Right lobe of liver (tissue), 6 donors: ENCODE data around the gene NPHP3. TPM values are rescaled to one million over a fixed set of nuclear protein-coding genes. Genes with fewer than 3 reads are reported as not detected.
A peak's percentile ranks its signal among the peaks of the same experiment; 100 is the strongest.

Experiments
- ATAC-seq, 4 donors: fragments of 200-7000 bp; cut with Tn5 transposase; one replicate each; pipeline ENCODE4 v1.9.1; 2020; ENCODE audit warnings: mild to moderate bottlenecking in 4 of 4, moderate library complexity in 4 of 4
- DNase-seq, 3 donors: peaks; one replicate each; pipeline ENCODE4 v3.0.0-alpha.2; 2020
- H3K27ac ChIP-seq, 3 donors: fragments of 200-600 bp; one replicate each; pipeline ENCODE4 v1.8.0; 2022
- H3K27me3 ChIP-seq, 2 donors: fragments of 200-600 bp; one replicate each; pipeline ENCODE4 v1.8.0; 2022
- H3K36me3 ChIP-seq, 4 donors: fragments of 200-600 bp; sonication (generic) in 1 of 4; one replicate each; pipeline versions ENCODE4 v1.5.1 to v1.8.0; 2017 to 2022; ENCODE audit warnings: control low read depth in 1 of 4
- H3K4me1 ChIP-seq, 4 donors: fragments of 200-600 bp; sonication (generic) in 1 of 4; one replicate each; pipeline versions ENCODE4 v1.5.1 to v1.8.0; 2017 to 2022; ENCODE audit warnings: control low read depth in 1 of 4
- H3K4me3 ChIP-seq, 3 donors: fragments of 200-600 bp; one replicate each; pipeline ENCODE4 v1.8.0; 2022
- H3K9me3 ChIP-seq, 4 donors: fragments of 200-600 bp; sonication (generic) in 1 of 4; one replicate each; pipeline versions ENCODE4 v1.5.1 to v1.8.0; 2017 to 2022; ENCODE audit warnings: control low read depth in 1 of 4
- CTCF ChIP-seq, 4 donors: fragments of 200-600 bp in 3 of 4; fragments of 450-650 bp in 1 of 4; IDR thresholded peaks; one replicate each; pipeline versions ENCODE4 v1.5.1 to v1.8.0; 2016 to 2022; ENCODE audit warnings: antibody characterized with exemption in 4 of 4, mild to moderate bottlenecking in 2 of 4
- POLR2A ChIP-seq: fragments of 450-650 bp; IDR thresholded peaks from one replicate; pipeline ENCODE4 v1.6.1; 2017; ENCODE audit warnings: antibody characterized with exemption, mild to moderate bottlenecking
- WGBS: methylation state at CpG from one replicate; pipeline ENCODE4 v1.1.6; 2018; ENCODE audit warnings: low coverage, low lambda C conversion rate; ENCODE audit not compliant: insufficient coverage; ENCODE audit errors: missing lambda C conversion rate; 5-methylcytosine and 5-hydroxymethylcytosine counted together
- intact Hi-C, 2 donors: fragments of 100-400 bp; cut with DNase I; formaldehyde crosslinking; loops; one replicate each; pipeline versions ENCODE4 v1.11.2 to v1.14.1; 2022
- total RNA-seq, 6 experiments: library from RNA; depleted of rRNA in 2 of 6; stranded (reverse); fragments of >200 nt in 2 of 6; fragmentation: NEBNext Ultra II Directional in 3 of 6; extraction: Animal tissue kit (Norgen Biotek cat#: 25700) in 3 of 6; gene quantifications; one replicate each; pipeline versions ENCODE4 v1.1.0 to v1.2.4, GENCODE V29; 2016 to 2023
- donor health status: DM: no; HTN: yes; CAD: no.
- donor health status: DM: no; HTN: no; CAD: no.
- donor health status: DM: no; HTN: no; CAD: no.
- donor health status: DM: no; HTN: yes; CAD: no.
- donor health status: DM: no; HTN: yes; CAD: no.

The NPHP3 gene
- total RNA-seq, 6 experiments from 2014 or later: 6.5 to 11.4 (median 9.3) TPM

GRCh38 chr3:132716372-132716771, 5.8 kb downstream of the NPHP3 start:
- no peak for TF ChIP-seq CTCF (IDR thresholded peaks at IDR 0.05)
- no peak for TF ChIP-seq POLR2A
- ATAC-seq (peak in 3 of 4 donors; percentile 58 to 80 (median 67)), DNase-seq (no peak)

GRCh38 chr3:132713977-132714727, 8.1 kb downstream of the NPHP3 start:
- Histone ChIP-seq H3K36me3 (peaks cover 0 to 45% (median 3%) of the 10 kb centered on the region in 4 donors), H3K27ac (no peak overlapping the region), H3K4me3 (no peak overlapping the region), H3K27me3 (no peaks in the 10 kb centered on the region), H3K4me1 (peaks cover 0 to 4% (median 0%) of the 10 kb centered on the region in 4 donors), H3K9me3 (no peaks in the 10 kb centered on the region)
- DNase-seq: no peak
- ATAC-seq: no peak
- intact Hi-C loops: no loop called here
- no peak for TF ChIP-seq CTCF (IDR thresholded peaks at IDR 0.05)
- no peak for TF ChIP-seq POLR2A
- 71% methylated on average over 5 of the region's 5 CpGs for WGBS

More at GRCh38 chr3:132716372-132716771, 5.8 kb downstream of the NPHP3 start:
- intact Hi-C loops: no loop called here
- peaks cover 0 to 16% (median 8%) of the 10 kb centered on the region in 4 donors for H3K4me1 ChIP-seq
- H3K27me3 ChIP-seq: no peaks in the 10 kb centered on the region
- peaks cover 0 to 28% (median 3%) of the 10 kb centered on the region in 4 donors for H3K36me3 ChIP-seq
- H3K27ac ChIP-seq: no peak overlapping the region
- no peak overlapping the region for H3K4me3 ChIP-seq
- H3K9me3 ChIP-seq: no peaks in the 10 kb centered on the region

GRCh38 chr3:132710311-132710710, 11.9 kb downstream of the NPHP3 start:
- DNase-seq (no peak), ATAC-seq (no peak)
- H3K4me3 ChIP-seq: no peak overlapping the region
- no peaks in the 10 kb centered on the region for H3K4me1 ChIP-seq
- H3K27ac ChIP-seq: no peak overlapping the region
- 92% methylated on average over 6 of the region's 6 CpGs for WGBS
- no peak for TF ChIP-seq POLR2A
- no peak for TF ChIP-seq CTCF (IDR thresholded peaks at IDR 0.05)
- no peaks in the 10 kb centered on the region for H3K27me3 ChIP-seq
- peaks cover 0 to 52% (median 3%) of the 10 kb centered on the region in 4 donors for H3K36me3 ChIP-seq
- intact Hi-C loops: no loop called here
- no peaks in the 10 kb centered on the region for H3K9me3 ChIP-seq

GRCh38 chr3:132709761-132710160, 12.4 kb downstream of the NPHP3 start:
- TF ChIP-seq POLR2A (no peak), CTCF (IDR thresholded peaks at IDR 0.05) (no peak)
- H3K36me3 ChIP-seq: peaks cover 0 to 56% (median 4%) of the 10 kb centered on the region in 4 donors
- WGBS: 93% methylated on average over 5 of the region's 5 CpGs
- no peaks in the 10 kb centered on the region for H3K4me1 ChIP-seq
- H3K4me3 ChIP-seq: no peak overlapping the region
- intact Hi-C loops: no loop called here
- ATAC-seq (no peak), DNase-seq (no peak)
- H3K9me3 ChIP-seq: no peaks in the 10 kb centered on the region
- H3K27ac ChIP-seq: no peak overlapping the region
- H3K27me3 ChIP-seq: no peaks in the 10 kb centered on the region
